CD4-positive, alpha-beta T cell treated with Interferon alpha-2 for 1 hour (primary cell): ENCODE measurements around the gene RARRES1.

Source experiments
- DNase-seq, 2 donors: peaks; one replicate each; pipeline ENCODE4 v3.0.0-alpha.2; 2020 to 2022

The RARRES1 gene

GRCh38 chr3:158683230-158683962, 48.9 kb downstream of the RARRES1 start:
- DNase-seq, result no peak

GRCh38 chr3:158680861-158681260, 51.4 kb downstream of the RARRES1 start:
- no peak for DNase-seq

GRCh38 chr3:158679547-158680000, 52.7 kb downstream of the RARRES1 start:
- DNase-seq, result no peak

- DNase-seq, result no peak
These were observed 53.6 kb downstream of the RARRES1 start for GRCh38 chr3:158678687-158679086.

GRCh38 chr3:158672215-158673176, 59.8 kb downstream of the RARRES1 start, which contains the start of gene LXN:
Gene LXN (minus strand): TSS chr3:158672648. CDS start chr3:158672478, 170 bp downstream.
- DNase-seq, result peak; percentile 68 to 83

- no peak for DNase-seq
These were observed 60.4 kb downstream of the RARRES1 start for GRCh38 chr3:158671821-158672214.

GRCh38 chr3:158668506-158668905, 63.8 kb downstream of the RARRES1 start:
- no peak for DNase-seq

- DNase-seq, result no peak
These were observed 65.8 kb downstream of the RARRES1 start for GRCh38 chr3:158666416-158666815.

GRCh38 chr3:158663832-158664231, 68.4 kb downstream of the RARRES1 start:
- DNase-seq, result no peak

GRCh38 chr3:158663246-158663645, 69.0 kb downstream of the RARRES1 start:
- DNase-seq, result no peak

GRCh38 chr3:158660711-158661110, 71.5 kb downstream of the RARRES1 start:
- no peak for DNase-seq

- DNase-seq, result peak; percentile 28 to 67
These were observed 72.6 kb downstream of the RARRES1 start for GRCh38 chr3:158659454-158660237.

GRCh38 chr3:158658889-158659288, 73.4 kb downstream of the RARRES1 start:
- DNase-seq, result no peak

GRCh38 chr3:158652463-158652862, 79.8 kb downstream of the RARRES1 start:
- DNase-seq, result no peak

GRCh38 chr3:158651192-158651591, 81.1 kb downstream of the RARRES1 start:
- no peak for DNase-seq

- DNase-seq, result no peak
These were observed 82.5 kb downstream of the RARRES1 start for GRCh38 chr3:158649791-158650190.
